Inflammatory macrophage treated with lipopolysaccharide for 4 hours (primary cell): ENCODE data around the gene OLIG1.

Source experiments
- DNase-seq: peaks from one replicate; pipeline ENCODE4 v3.0.0-alpha.2; 2020

OLIG1 gene

GRCh38 chr21:33031152-33031911 lies 38.6 kb upstream of the OLIG1 start:
- no peak for DNase-seq

- DNase-seq, result no peak
Observed at GRCh38 chr21:33032434-33033047, 37.4 kb upstream of the OLIG1 start.

- DNase-seq, result no peak
Observed at GRCh38 chr21:33033094-33033951, 36.6 kb upstream of the OLIG1 start.

GRCh38 chr21:33033961-33034413 lies 36.0 kb upstream of the OLIG1 start:
- DNase-seq, result no peak

- DNase-seq, result no peak
Observed at GRCh38 chr21:33035147-33035546, 34.8 kb upstream of the OLIG1 start.

GRCh38 chr21:33036430-33037162 lies 33.3 kb upstream of the OLIG1 start:
- peak; percentile 77 for DNase-seq

- no peak for DNase-seq
Observed at GRCh38 chr21:33037501-33037900, 32.4 kb upstream of the OLIG1 start.

GRCh38 chr21:33039536-33039935 lies 30.4 kb upstream of the OLIG1 start:
- DNase-seq, result no peak

GRCh38 chr21:33040215-33040614 lies 29.7 kb upstream of the OLIG1 start:
- no peak for DNase-seq

GRCh38 chr21:33041981-33042380 lies 28.0 kb upstream of the OLIG1 start:
- DNase-seq, result peak; percentile 51

- no peak for DNase-seq
Observed at GRCh38 chr21:33042812-33043211, 27.1 kb upstream of the OLIG1 start.

GRCh38 chr21:33046455-33046854 lies 23.5 kb upstream of the OLIG1 start:
- no peak for DNase-seq

- no peak for DNase-seq
Observed at GRCh38 chr21:33047231-33047630, 22.7 kb upstream of the OLIG1 start.

- no peak for DNase-seq
Observed at GRCh38 chr21:33051925-33052324, 18.0 kb upstream of the OLIG1 start.

- peak; percentile 8 for DNase-seq
Observed at GRCh38 chr21:33053951-33054350, 16.0 kb upstream of the OLIG1 start.

GRCh38 chr21:33055991-33056390 lies 13.9 kb upstream of the OLIG1 start:
- DNase-seq, result peak; percentile 63

GRCh38 chr21:33057385-33057940 lies 12.5 kb upstream of the OLIG1 start:
- no peak for DNase-seq

- DNase-seq, result no peak
Observed at GRCh38 chr21:33058527-33058926, 11.4 kb upstream of the OLIG1 start.

- DNase-seq, result peak; percentile 26
Observed at GRCh38 chr21:33058957-33059356, 11.0 kb upstream of the OLIG1 start.

- DNase-seq, result peak; percentile 96
Observed at GRCh38 chr21:33059380-33059841, 10.5 kb upstream of the OLIG1 start.

GRCh38 chr21:33061233-33061632 lies 8.7 kb upstream of the OLIG1 start:
- DNase-seq, result no peak

- DNase-seq, result no peak
Observed at GRCh38 chr21:33063375-33063883, 6.5 kb upstream of the OLIG1 start.
